OCI-LY1 (cell line): ENCODE results near the gene LINGO3.

Experiments used
- H2AFZ ChIP-seq: fragments of 200-600 bp; sonication (generic), shearing (Covaris generic); 2 replicates; pipeline ENCODE4 v1.6.0; 2014; ENCODE audit warnings: antibody characterized with exemption, mild to moderate bottlenecking, low read length
- H3F3A ChIP-seq: fragments of 200-600 bp; sonication (generic), shearing (Covaris generic); 2 replicates; pipeline ENCODE4 v1.6.0; 2014; ENCODE audit warnings: mild to moderate bottlenecking, antibody characterized with exemption, low read length, moderate library complexity; ENCODE audit not compliant: insufficient read depth
- H3K27ac ChIP-seq: fragments of 200-600 bp; sonication (generic); 2 replicates; pipeline ENCODE4 v1.5.1; 2014; ENCODE audit warnings: low read length, mixed run types, mild to moderate bottlenecking, low read depth; ENCODE audit not compliant: poor library complexity, severe bottlenecking
- H3K27me3 ChIP-seq: fragments of 200-600 bp; sonication (generic); 2 replicates; pipeline ENCODE4 v1.6.0; 2014; ENCODE audit warnings: antibody characterized with exemption, mild to moderate bottlenecking, low read length, moderate library complexity; ENCODE audit not compliant: insufficient read depth
- H3K36me3 ChIP-seq: fragments of 200-600 bp; sonication (generic); 2 replicates; pipeline ENCODE4 v1.6.1; 2014; ENCODE audit warnings: mild to moderate bottlenecking, antibody characterized with exemption, low read length, moderate library complexity, mixed read lengths; ENCODE audit not compliant: insufficient read depth
- H3K4me1 ChIP-seq: fragments of 200-600 bp; sonication (generic); 2 replicates; pipeline ENCODE4 v1.5.1; 2014; ENCODE audit warnings: mild to moderate bottlenecking, low read length, moderate library complexity; ENCODE audit not compliant: insufficient read depth, severe bottlenecking
- H3K4me2 ChIP-seq: fragments of 200-600 bp; sonication (generic), shearing (Covaris generic); 2 replicates; pipeline ENCODE4 v1.6.1; 2014; ENCODE audit warnings: low read length
- H3K4me3 ChIP-seq: fragments of 200-600 bp; sonication (generic); 2 replicates; pipeline ENCODE4 v1.5.1; 2014; ENCODE audit warnings: low read length, low read depth, mild to moderate bottlenecking, mixed read lengths; ENCODE audit not compliant: poor library complexity, severe bottlenecking
- H3K79me2 ChIP-seq: fragments of 200-600 bp; shearing (Covaris generic); 2 replicates; pipeline ENCODE4 v1.6.1; 2016; ENCODE audit warnings: mixed run types, low read length, mixed read lengths; ENCODE audit not compliant: insufficient read depth
- H3K9ac ChIP-seq: fragments of 200-600 bp; sonication (generic), shearing (Covaris generic); 2 replicates; pipeline ENCODE4 v1.6.1; 2014; ENCODE audit warnings: mild to moderate bottlenecking, low read length, mixed read lengths
- H3K9me2 ChIP-seq: fragments of 200-600 bp; sonication (generic), shearing (Covaris generic); 2 replicates; pipeline ENCODE4 v1.6.1; 2014; ENCODE audit warnings: low read depth, mild to moderate bottlenecking, low read length, mixed read lengths
- H3K9me3 ChIP-seq: fragments of 200-600 bp; shearing (Covaris generic); 2 replicates; pipeline ENCODE4 v1.6.1; 2014; ENCODE audit warnings: low read length, mixed read lengths
- H4K20me1 ChIP-seq: fragments of 200-600 bp; sonication (generic), shearing (Covaris generic); 2 replicates; pipeline ENCODE4 v1.6.0; 2016; ENCODE audit warnings: mild to moderate bottlenecking, low read length; ENCODE audit not compliant: insufficient read depth
- EZH2 ChIP-seq: fragments of 200-600 bp; sonication (generic), shearing (Covaris generic); IDR thresholded peaks from 2 replicates; pipeline ENCODE4 v1.8.0; 2017; ENCODE audit warnings: borderline replicate concordance, mixed run types, mild to moderate bottlenecking, antibody characterized with exemption, low read length, moderate library complexity, mixed read lengths
- TF ChIP-seq, protein P1 (sequence below): fragments of 200-600 bp; sonication (generic), shearing (Covaris generic); IDR thresholded peaks from 2 replicates; pipeline ENCODE4 v1.5.1; 2017; ENCODE audit warnings: mild to moderate bottlenecking, antibody characterized with exemption, low read length, moderate library complexity, mixed read lengths

The LINGO3 gene

DNA sequence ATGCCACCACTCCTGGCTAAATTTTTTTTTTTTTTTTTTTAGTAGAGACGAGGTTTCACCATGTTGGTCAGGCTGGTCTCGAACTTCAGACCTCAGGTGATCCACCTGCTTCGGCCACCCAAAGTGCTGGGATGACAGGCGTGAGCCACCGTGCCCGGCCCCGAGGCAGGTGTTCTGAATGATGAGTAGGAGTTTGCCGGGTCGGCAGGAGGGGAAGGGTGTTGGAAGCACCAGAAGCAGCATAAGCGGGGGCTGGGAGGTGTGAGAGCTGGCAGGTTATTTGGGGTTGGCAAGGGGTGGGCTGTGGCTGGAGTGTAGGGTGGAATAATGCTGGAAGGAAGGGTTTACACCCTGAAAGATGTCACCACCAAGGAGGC lies 22.3 kb upstream of the LINGO3 start:
- Histone ChIP-seq H3K4me1 (peaks cover 70% of the 10 kb centered on the region), H3K4me3 (peak overlapping the region; percentile 98), H3K79me2 (peaks cover 15% of the 10 kb centered on the region), H3K4me2 (peak overlapping the region; percentile 98), H3F3A (0 out of 2 replicates have a peak, but pooled peaks cover 8% of the 10 kb centered on the region), H3K27ac (peak overlapping the region; percentile 97), H3K9ac (peak overlapping the region; percentile 6; the same call in 1 of the 2 replicates), H2AFZ (no peak overlapping the region), H3K36me3 (peaks cover 34% of the 10 kb centered on the region), H3K27me3 (no peaks in the 10 kb centered on the region), H3K9me3 (no peaks in the 10 kb centered on the region), H4K20me1 (no peaks in the 10 kb centered on the region), H3K9me2 (no peaks in the 10 kb centered on the region)
- no peak for TF ChIP-seq EZH2

DNA sequence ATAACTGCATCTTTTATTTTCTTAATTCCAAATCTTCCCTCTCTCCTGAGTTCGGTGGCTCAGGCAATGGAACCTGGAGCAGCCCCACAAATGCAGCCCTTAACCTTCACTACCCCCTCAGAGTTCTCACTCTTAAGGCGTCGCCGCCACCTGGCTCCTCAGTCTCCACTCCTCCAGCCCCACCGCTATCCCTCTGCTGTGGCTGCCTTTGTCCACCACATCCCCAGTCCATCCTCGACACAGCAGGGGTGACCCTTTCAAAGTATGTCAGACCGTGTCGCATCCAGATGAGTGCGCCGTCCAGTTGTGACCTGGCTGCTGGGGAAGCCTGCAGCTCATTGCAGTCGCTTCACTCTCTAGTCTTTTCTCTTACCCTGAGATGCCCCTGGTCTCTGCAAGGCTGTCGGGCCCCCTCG lies 21.6 kb upstream of the LINGO3 start:
- Histone ChIP-seq H2AFZ (no peak overlapping the region), H4K20me1 (no peaks in the 10 kb centered on the region), H3K4me2 (peak overlapping the region; percentile 98), H3K27ac (peak overlapping the region; percentile 63), H3K36me3 (peaks cover 31% of the 10 kb centered on the region), H3K9ac (peak overlapping the region; percentile 99), H3K9me2 (no peaks in the 10 kb centered on the region), H3K4me3 (peak overlapping the region; percentile 98), H3K27me3 (no peaks in the 10 kb centered on the region), H3F3A (0 out of 2 replicates have a peak, but pooled peaks cover 8% of the 10 kb centered on the region), H3K79me2 (peaks cover 15% of the 10 kb centered on the region), H3K9me3 (no peaks in the 10 kb centered on the region), H3K4me1 (peaks cover 77% of the 10 kb centered on the region)
- TF ChIP-seq, protein P1, sequence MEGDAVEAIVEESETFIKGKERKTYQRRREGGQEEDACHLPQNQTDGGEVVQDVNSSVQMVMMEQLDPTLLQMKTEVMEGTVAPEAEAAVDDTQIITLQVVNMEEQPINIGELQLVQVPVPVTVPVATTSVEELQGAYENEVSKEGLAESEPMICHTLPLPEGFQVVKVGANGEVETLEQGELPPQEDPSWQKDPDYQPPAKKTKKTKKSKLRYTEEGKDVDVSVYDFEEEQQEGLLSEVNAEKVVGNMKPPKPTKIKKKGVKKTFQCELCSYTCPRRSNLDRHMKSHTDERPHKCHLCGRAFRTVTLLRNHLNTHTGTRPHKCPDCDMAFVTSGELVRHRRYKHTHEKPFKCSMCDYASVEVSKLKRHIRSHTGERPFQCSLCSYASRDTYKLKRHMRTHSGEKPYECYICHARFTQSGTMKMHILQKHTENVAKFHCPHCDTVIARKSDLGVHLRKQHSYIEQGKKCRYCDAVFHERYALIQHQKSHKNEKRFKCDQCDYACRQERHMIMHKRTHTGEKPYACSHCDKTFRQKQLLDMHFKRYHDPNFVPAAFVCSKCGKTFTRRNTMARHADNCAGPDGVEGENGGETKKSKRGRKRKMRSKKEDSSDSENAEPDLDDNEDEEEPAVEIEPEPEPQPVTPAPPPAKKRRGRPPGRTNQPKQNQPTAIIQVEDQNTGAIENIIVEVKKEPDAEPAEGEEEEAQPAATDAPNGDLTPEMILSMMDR = no peak
- TF ChIP-seq EZH2 = no peak

DNA sequence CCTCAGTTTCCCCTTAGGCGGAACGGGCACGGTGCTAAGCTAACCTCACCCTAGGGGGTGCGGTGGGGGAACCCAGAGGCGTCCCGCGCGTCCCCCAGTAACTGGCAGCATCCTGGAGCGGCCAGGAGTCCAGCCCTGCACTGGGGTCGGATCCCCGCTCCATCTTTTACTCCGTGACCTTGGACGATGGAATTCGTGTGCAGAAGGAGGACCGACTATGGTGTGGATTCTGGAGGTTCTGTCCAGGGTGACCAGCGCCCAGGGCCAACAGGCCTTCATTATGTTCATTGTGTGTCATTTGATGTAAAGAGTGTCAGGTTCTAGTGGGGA lies 21.2 kb upstream of the LINGO3 start:
- peak overlapping the region; percentile 98 for H3K4me3 ChIP-seq
- peaks cover 28% of the 10 kb centered on the region for H3K36me3 ChIP-seq
- H3K4me2 ChIP-seq = peak overlapping the region; percentile 98
- H3K4me1 ChIP-seq = peaks cover 81% of the 10 kb centered on the region
- no peaks in the 10 kb centered on the region for H3K9me3 ChIP-seq
- no peaks in the 10 kb centered on the region for H4K20me1 ChIP-seq
- peak overlapping the region; percentile 63 for H3K27ac ChIP-seq
- no peak for TF ChIP-seq EZH2
- TF ChIP-seq, protein P1 = no peak
- H3F3A ChIP-seq = 0 out of 2 replicates have a peak, but pooled peaks cover 8% of the 10 kb centered on the region
- no peaks in the 10 kb centered on the region for H3K27me3 ChIP-seq
- peak overlapping the region; percentile 99 for H3K9ac ChIP-seq
- H3K79me2 ChIP-seq = peaks cover 15% of the 10 kb centered on the region
- no peaks in the 10 kb centered on the region for H3K9me2 ChIP-seq
- no peak overlapping the region for H2AFZ ChIP-seq

DNA sequence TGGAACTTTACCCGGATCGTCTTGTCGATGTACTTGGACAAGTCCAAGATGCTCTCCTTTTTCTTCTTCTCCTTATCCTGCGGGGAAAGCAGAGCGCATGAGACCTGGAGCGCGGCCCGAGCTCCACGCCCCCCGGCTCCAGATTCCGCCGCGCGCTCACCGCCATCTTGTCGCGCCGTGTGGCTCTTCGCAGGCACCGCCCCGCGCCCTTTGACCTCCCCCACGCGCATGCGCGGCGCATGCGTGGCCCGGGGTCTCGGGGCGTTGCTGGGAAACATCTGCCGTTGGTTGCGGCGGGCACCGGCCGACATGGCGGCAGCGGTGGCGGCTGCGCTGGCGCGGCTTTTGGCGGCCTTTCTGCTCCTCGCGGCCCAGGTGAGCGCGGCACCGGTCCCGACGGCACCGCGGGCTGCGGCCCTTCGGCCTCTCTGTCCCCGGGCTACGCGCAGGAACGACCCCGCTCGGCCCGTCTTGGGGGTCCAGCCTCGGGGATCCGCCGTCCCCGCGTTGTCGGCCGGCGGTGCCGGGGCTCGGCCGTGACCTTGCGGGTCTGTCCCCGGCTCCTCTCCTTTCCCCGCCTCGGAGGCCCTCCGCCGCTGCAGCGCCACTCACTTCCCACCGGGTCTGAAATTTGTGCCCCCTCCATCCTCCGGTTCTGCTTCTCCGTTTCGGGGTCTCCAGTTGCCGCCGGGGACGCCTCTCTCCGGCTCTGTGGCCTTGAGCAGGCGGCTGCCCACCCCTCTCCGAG lies 20.6 kb upstream of the LINGO3 start, which contains the start of the genes LSM7 and SPPL2B:
Gene LSM7, minus strand, starts transcription at position 186 of the 748 bp plus-strand sequence. Its CDS starts 20 bp downstream, at position 166.
Gene SPPL2B, plus strand, starts transcription at position 284 of the 748 bp plus-strand sequence. Its CDS starts 26 bp downstream, at position 310.
- Histone ChIP-seq H3K4me3 (peak within 1 kb of the TSS; percentile 98), H3K4me2 (peak within 1 kb of the TSS; percentile 98), H3K9me2 (no peaks in the 10 kb centered on the region)

More for the DNA sequence above, 20.6 kb upstream of the LINGO3 start, which contains the start of the genes LSM7 and SPPL2B:
- H3K27me3 ChIP-seq = no peaks in the 10 kb centered on the region
- peak within 1 kb of the TSS; percentile 81 for H3K27ac ChIP-seq
- peak within 1 kb of the TSS; percentile 99 for H3K9ac ChIP-seq
- peaks cover 86% of the 10 kb centered on the region for H3K4me1 ChIP-seq
- no peaks in the 10 kb centered on the region for H4K20me1 ChIP-seq
- H3K79me2 ChIP-seq = peaks cover 15% of the 10 kb centered on the region
- 0 out of 2 replicates have a peak, but pooled peaks cover 8% of the 10 kb centered on the region for H3F3A ChIP-seq
- H3K9me3 ChIP-seq = no peaks in the 10 kb centered on the region
- no peak within 1 kb of the TSS for H2AFZ ChIP-seq
- TF ChIP-seq, protein P1 = no peak
- no peak for TF ChIP-seq EZH2
- H3K36me3 ChIP-seq = peaks cover 28% of the 10 kb centered on the region; the same call in 1 of the 2 replicates
